ENCODE results near the gene ZNF77.
"Not testable (repeated sequence)": the region's sequence is repeated elsewhere in the genome, so short reads cannot be mapped to it uniquely, and the experiment has no call there.

DNA sequence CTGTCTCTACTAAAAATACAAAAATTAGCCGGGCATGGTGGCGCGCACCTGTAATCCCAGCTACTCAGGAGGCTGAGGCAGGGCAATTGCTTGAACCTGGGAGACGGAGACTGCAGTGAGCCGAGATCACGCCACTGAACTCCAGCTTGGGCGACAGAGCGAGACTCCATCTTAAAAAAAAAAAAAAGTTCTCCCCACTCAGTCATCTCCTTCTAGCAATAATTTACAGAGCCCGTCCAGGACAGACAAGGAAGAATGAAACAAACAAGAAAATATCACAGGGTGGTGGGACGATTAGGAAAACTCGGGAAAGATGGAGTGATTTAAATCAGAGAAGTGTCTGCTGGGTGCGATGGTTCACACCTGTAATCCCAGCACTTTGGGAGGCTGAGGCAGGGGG lies 18.9 kb upstream of the ZNF77 start:
- TF ChIP-seq, protein P1, sequence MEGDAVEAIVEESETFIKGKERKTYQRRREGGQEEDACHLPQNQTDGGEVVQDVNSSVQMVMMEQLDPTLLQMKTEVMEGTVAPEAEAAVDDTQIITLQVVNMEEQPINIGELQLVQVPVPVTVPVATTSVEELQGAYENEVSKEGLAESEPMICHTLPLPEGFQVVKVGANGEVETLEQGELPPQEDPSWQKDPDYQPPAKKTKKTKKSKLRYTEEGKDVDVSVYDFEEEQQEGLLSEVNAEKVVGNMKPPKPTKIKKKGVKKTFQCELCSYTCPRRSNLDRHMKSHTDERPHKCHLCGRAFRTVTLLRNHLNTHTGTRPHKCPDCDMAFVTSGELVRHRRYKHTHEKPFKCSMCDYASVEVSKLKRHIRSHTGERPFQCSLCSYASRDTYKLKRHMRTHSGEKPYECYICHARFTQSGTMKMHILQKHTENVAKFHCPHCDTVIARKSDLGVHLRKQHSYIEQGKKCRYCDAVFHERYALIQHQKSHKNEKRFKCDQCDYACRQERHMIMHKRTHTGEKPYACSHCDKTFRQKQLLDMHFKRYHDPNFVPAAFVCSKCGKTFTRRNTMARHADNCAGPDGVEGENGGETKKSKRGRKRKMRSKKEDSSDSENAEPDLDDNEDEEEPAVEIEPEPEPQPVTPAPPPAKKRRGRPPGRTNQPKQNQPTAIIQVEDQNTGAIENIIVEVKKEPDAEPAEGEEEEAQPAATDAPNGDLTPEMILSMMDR (IDR thresholded peaks at IDR 0.05): not testable (repeated sequence)
- not testable (repeated sequence) for TF ChIP-seq POLR2A, EP300 (IDR thresholded peaks at IDR 0.05)

All from ovary (tissue), 3 donors.